CMK (cell line): ENCODE results near the gene RSBN1L.

Source experiments
- DNase-seq: peaks from one replicate; pipeline ENCODE4 v3.0.0-alpha.2; 2010; ENCODE audit warnings: low read depth

RSBN1L gene

DNA sequence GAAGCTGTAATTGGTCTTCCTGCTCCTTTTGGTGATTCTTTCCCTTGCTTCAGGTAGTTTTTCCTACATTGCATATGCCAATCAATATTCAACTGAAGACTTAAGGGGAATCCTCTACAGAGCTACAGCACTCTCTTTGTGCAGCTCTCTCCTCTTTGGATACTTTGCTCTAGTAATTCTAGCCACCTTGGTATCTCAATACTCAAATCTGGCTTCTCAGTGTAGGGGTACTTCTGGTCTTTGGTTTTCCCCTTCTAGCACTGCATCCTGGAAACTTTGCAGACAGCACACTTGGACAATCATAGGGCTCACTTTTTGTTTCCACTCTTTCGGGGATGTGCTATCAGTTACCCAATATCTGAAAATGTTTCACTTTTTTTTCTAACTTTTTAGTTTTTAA is 112.3 kb downstream of the RSBN1L start:
- DNase-seq = no peak

- DNase-seq = no peak
These were observed 115.4 kb downstream of the RSBN1L start for GRCh38 chr7:77811516-77812289.

DNA sequence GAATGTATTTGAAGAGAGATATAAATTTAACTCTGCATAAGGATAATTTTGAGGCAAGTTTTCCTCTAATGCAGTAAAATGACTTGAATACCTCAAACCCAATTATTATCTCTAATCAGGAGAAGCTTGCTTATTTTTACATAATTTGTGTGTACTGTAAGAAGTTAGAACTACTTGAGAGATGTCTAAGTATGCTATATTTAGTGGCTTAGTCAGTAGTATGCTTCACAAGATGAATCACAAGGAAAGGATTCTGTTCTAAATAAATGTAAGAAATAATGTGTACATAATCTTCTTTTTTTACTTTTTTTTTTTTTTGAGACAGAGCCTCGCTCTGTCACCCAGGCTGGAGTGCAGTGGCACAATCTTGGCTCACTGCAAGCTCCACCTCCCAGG is 116.0 kb downstream of the RSBN1L start:
- DNase-seq = no peak

- no peak for DNase-seq
These were observed 116.9 kb downstream of the RSBN1L start for GRCh38 chr7:77813180-77813579.

DNA sequence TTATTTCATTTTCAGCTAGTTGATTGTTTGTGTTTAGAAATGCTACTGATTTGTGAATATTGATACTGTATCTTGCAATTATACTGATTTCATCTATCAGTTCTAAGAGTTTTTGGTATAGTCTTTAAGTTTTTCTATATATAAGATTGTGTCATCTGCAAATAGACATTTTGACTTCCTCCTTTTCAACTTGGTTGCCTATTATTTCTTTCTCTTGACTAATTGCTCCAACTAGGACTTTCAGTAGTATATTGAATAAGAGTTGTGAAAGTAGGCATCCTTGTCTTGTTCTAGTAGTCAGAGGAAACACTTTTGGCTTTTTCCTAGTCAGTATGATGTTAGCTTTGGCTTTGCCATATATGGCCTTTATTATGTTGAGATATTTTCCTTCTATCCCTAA is 122.8 kb downstream of the RSBN1L start:
- no peak for DNase-seq

DNA sequence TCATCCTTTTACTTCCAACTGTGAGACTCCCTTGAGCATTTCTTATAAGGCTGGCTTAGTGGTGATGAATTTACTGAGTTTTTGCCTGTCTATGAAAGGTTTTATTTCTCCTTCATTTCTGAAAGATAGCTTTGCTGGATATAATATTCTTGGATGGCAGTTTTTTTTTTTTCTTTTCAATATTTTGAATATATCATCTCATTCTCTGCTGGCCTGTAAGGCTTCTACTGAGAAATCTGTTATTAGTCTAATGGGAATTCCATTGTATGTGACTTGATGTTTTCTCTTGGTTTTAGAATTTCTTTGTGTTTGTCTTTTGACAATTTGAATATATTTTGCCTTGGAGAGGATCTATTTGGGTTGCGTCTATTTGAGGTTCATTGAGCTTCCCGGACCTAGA is 124.7 kb downstream of the RSBN1L start:
- DNase-seq = no peak

DNA sequence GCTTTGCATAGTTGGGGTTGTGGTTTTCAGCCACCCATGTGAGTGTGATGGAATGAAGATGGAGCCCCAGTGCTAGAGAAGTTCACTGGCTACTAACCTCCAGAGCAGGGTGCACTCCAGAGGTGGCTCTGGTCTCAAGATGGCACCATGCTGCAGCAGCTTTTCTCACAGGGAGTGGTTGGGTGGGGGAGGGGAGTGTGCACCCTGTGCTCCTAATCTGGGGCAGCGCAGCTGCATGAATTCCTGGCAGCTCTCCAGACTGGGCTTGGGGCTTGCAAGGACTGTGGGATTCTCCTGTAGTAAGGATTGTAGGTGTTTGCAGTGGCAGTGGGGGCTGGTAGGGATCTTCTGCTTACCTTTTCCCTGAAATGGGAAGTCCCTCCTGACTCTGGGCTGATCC is 126.0 kb downstream of the RSBN1L start:
- DNase-seq = no peak

- no peak for DNase-seq
These were observed 127.5 kb downstream of the RSBN1L start for GRCh38 chr7:77823787-77824186.

DNA sequence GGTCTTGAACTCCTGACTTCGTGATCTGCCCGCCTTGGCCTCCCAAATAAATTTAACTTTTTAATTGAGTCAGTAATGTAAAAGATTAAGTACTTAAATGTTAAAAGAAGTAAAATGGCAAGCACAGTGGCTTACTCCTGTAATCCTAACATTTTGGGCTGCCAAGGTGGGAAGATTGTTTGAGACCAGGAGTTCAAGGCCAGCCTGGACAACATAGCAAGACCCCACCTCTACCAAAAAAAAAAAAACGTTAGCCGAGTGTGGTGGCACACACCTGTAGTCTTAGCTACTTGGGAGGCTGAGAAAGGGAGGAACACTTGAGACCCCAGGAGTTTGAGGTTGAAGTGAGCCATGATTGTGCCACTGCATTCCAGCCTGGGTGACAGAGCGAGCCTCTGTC is 128.4 kb downstream of the RSBN1L start:
- no peak for DNase-seq

GRCh38 chr7:77825131-77825530 is 128.9 kb downstream of the RSBN1L start:
- DNase-seq = no peak

DNA sequence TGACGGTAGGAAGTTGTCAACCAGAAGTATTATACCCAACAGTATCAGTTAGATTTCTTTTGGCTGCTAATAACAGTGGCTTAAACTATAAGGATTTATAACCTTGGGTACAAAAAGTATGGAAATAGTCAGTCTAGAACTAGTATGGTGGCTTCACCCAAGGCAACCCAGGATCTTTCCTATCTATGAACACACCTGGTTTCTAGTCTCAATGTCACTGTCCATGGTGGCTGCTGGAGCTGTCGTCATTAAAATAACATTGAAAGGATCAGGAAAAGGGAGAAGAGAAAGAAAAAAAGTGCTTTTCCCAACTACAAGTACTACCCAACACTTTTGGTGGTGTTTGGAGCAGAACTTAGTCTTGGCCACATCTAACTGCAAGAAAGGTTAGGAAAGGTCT is 130.0 kb downstream of the RSBN1L start:
- no peak for DNase-seq

DNA sequence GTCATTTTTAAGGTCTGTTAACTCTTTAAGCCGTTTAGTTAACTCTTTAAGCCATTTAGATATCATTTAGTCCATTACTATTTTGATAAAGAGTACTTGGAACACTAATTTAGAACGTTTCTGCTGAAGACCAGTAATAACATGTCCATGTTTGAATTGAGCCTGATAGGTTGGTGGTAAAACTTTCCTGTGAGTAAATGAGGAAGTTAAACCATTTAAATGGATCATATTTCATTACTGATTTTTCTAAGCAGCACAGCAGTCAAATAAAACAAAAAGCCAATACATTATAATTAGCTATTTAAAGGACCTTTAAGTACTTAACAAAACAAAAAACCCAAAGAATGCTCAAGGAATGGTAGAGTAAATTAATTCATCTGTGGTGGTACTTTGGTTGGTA is 131.7 kb downstream of the RSBN1L start:
- DNase-seq = no peak

DNA sequence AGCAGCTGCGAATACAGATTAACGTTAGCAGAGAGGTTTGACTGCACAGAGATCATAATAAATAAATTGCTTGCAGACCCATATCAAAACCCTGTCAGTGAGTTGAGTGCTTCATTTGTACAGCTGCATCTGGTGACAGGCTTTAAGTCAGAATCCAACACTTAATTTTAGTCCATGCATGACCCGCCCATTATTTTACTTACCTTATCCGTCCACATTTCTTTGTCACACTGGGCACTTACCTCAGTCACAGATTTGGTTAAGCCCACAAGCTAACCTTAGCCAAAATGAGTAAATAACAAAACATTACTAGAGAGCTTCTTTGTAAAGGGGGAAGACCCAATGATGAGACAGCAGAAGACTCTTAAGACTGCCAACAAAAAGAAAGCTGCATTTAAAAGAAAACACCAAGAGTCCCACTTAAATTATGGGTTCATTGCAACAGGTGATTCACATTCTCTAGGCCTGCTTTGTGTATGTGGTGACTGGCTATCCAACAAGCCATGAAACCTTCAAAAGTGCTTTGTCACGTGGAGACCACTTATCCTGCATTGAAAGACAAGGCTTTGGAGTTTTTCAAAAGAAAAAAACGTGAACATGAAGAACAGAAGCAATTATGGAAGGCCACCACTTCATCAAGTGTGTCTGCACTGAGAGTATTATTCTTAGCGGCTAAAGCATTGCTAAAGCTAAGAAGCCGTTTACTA is 134.5 kb downstream of the RSBN1L start:
- DNase-seq = no peak

DNA sequence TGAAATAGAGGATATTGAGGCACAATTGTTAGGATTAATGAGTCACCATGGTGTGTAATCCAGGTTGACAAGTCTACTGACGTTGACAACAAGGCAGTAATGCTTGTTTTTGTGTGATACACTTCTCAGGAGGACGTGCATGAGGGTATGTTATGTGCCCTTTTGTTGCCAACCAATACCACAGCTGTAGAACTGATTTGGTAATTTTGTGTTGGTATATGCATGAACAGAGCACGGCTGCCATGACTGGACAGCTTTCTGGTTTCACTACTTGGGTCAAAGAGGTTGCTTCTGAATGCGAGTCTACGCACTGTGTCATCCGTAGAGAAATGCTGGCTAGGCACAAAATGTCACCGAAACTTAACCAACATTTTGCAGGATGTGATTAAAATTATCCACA is 135.2 kb downstream of the RSBN1L start:
- no peak for DNase-seq

- no peak for DNase-seq
These were observed 135.7 kb downstream of the RSBN1L start for GRCh38 chr7:77831953-77832352.
